ENCODE data around the gene GEMIN7.

- no peak for TF ChIP-seq CTCF (IDR thresholded peaks at IDR 0.05)
- no peak for TF ChIP-seq POLR2A (IDR thresholded peaks at IDR 0.05)
Observed at GRCh38 chr19:45035755-45036154, 43.3 kb upstream of the GEMIN7 start.

Measured in adrenal gland (tissue), 5 donors.